Ovary (tissue), 3 donors: Measurements from ENCODE around the gene DPYSL5.

Source experiments
- CTCF ChIP-seq, 3 donors: fragments of 450-650 bp in 2 of 3; fragments of 200-600 bp in 1 of 3; IDR thresholded peaks; one replicate each; pipeline versions ENCODE4 v1.5.1 to v1.8.0; 2016 to 2022; ENCODE audit warnings: antibody characterized with exemption in 3 of 3, mild to moderate bottlenecking in 1 of 3
- EP300 ChIP-seq: sonication (generic); formaldehyde crosslinking; IDR thresholded peaks from one replicate; pipeline ENCODE4 v1.6.1; 2017; ENCODE audit warnings: antibody characterized with exemption
- POLR2A ChIP-seq: fragments of 450-650 bp; IDR thresholded peaks from one replicate; pipeline ENCODE4 v1.6.1; 2017; ENCODE audit warnings: antibody characterized with exemption, mild to moderate bottlenecking, moderate library complexity
- donor health status: DM: no; HTN: no; CAD: no.

DNA sequence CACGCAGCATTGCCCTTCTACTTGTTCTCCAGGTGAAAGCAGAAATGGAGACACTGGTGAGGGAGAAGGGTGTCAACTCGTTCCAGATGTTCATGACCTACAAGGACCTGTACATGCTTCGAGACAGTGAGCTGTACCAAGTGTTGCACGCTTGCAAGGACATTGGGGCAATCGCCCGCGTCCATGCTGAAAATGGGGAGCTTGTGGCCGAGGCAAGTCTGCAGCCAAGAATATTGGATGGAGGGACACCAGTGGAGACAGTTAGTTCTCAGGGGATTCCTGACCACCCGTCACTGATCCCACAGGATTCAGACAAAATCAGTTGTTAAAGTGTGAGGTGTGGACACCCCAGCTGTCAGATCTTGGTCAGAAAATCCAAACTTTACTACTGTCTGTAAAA, 79.3 kb downstream of the DPYSL5 start:
- TF ChIP-seq POLR2A = no peak
- TF ChIP-seq CTCF (IDR thresholded peaks at IDR 0.05) = no peak
- TF ChIP-seq EP300 = no peak
